Gastroesophageal sphincter (tissue), 3 donors: ENCODE results near the gene GRSF1.

Experiments
- POLR2A ChIP-seq, 2 donors: fragments of 450-650 bp; IDR thresholded peaks; one replicate each; pipeline ENCODE4 v1.6.1; 2017; ENCODE audit warnings: antibody characterized with exemption in 2 of 2, mild to moderate bottlenecking in 2 of 2, moderate library complexity in 1 of 2
- TF ChIP-seq, protein P1 (sequence below), 4 experiments: fragments of 200-600 bp in 2 of 4; fragments of 450-650 bp in 2 of 4; sonication (generic) in 1 of 4; IDR thresholded peaks; one replicate each; pipeline ENCODE4 v1.5.1; 2017 to 2019; ENCODE audit warnings: antibody characterized with exemption in 4 of 4, mild to moderate bottlenecking in 2 of 4, moderate library complexity in 2 of 4

DNA sequence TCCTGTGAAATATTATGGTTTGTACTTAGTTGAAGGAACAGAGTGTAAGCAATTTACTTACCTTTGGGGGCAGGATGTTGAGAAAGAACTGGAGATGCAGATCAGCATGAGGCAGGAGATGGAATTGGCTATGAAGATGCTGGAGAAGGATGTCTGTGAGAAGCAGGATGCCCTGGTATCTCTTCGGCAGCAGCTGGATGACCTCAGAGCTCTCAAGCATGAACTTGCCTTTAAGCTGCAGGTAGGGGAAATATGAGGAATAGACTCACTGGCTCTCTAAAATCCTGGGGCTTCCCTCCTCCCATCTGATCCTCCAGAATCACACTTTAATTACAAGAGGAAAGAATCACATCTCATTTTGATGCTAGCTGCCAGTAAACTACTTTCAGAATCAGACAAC lies 51.0 kb downstream of the GRSF1 start:
- TF ChIP-seq, protein P1, sequence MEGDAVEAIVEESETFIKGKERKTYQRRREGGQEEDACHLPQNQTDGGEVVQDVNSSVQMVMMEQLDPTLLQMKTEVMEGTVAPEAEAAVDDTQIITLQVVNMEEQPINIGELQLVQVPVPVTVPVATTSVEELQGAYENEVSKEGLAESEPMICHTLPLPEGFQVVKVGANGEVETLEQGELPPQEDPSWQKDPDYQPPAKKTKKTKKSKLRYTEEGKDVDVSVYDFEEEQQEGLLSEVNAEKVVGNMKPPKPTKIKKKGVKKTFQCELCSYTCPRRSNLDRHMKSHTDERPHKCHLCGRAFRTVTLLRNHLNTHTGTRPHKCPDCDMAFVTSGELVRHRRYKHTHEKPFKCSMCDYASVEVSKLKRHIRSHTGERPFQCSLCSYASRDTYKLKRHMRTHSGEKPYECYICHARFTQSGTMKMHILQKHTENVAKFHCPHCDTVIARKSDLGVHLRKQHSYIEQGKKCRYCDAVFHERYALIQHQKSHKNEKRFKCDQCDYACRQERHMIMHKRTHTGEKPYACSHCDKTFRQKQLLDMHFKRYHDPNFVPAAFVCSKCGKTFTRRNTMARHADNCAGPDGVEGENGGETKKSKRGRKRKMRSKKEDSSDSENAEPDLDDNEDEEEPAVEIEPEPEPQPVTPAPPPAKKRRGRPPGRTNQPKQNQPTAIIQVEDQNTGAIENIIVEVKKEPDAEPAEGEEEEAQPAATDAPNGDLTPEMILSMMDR (IDR thresholded peaks at IDR 0.05) = no peak
- TF ChIP-seq POLR2A (IDR thresholded peaks at IDR 0.05) = no peak
